Large intestine (tissue), 12 donors: Measurements from ENCODE around the gene TASP1. TPM values are rescaled to one million over a fixed set of nuclear protein-coding genes. Genes with fewer than 3 reads are reported as not detected.

Experiments
- DNase-seq, 2 donors: peaks; one replicate each; pipeline versions ENCODE4 v3.0.0 to v3.0.0-alpha.2; 2013
- H3K27ac ChIP-seq: one replicate; pipeline ENCODE4 v1.5.1; 2013; ENCODE audit warnings: low read length
- H3K27me3 ChIP-seq: 2 replicates; pipeline ENCODE4 v1.6.1; 2013; ENCODE audit warnings: low read length; ENCODE audit not compliant: control insufficient read depth, insufficient read depth
- H3K36me3 ChIP-seq: 2 replicates; pipeline ENCODE4 v1.6.1; 2013; ENCODE audit warnings: low read length; ENCODE audit not compliant: control insufficient read depth, insufficient read depth
- H3K4me1 ChIP-seq: one replicate; pipeline ENCODE4 v1.6.1; 2013; ENCODE audit warnings: low read length; ENCODE audit not compliant: control insufficient read depth, insufficient read depth
- H3K4me3 ChIP-seq: one replicate; pipeline ENCODE4 v1.5.1; 2013; ENCODE audit warnings: low read length
- H3K9me3 ChIP-seq: one replicate; pipeline ENCODE4 v1.6.1; 2013; ENCODE audit warnings: mild to moderate bottlenecking, low read depth, low read length, moderate library complexity; ENCODE audit not compliant: control insufficient read depth
- WGBS: methylation state at CpG from one replicate; pipeline ENCODE4 v1.1.5; 2013; ENCODE audit warnings: low lambda C conversion rate; ENCODE audit not compliant: insufficient coverage; 5-methylcytosine and 5-hydroxymethylcytosine counted together
- long read RNA-seq, 11 donors: transcript quantifications; one replicate each; lab custom pipeline, GENCODE V29; 2026
- polyA plus RNA-seq: library from polyadenylated mRNA; unstranded; fragments of 120-200 nt; gene quantifications from one replicate; pipeline ENCODE4 v1.2.1, GENCODE V29; 2013

The TASP1 gene
- polyA plus RNA-seq, result 12.8 TPM
- long read RNA-seq, donor 1, result 0 reads
- long read RNA-seq, donor 2, partial matches to known transcripts, result 0 of 1 reads
- long read RNA-seq, donor 2, other reads (novel, unspliced or antisense), result 0 of 1 reads
- long read RNA-seq, donor 3, partial matches to known transcripts, result 0 of 1 reads
- long read RNA-seq, donor 3, other reads (novel, unspliced or antisense), result 0 of 1 reads
- long read RNA-seq, donor 4, result 0 reads
- long read RNA-seq, donor 5, partial matches to known transcripts, result 0 of 1 reads
- long read RNA-seq, donor 5, other reads (novel, unspliced or antisense), result 0 of 1 reads
- long read RNA-seq, donor 6, partial matches to known transcripts, result 0 of 1 reads
- long read RNA-seq, donor 6, other reads (novel, unspliced or antisense), result 0 of 1 reads
- long read RNA-seq, donor 7, result 0 reads
- long read RNA-seq, donor 8, partial matches to known transcripts, result 0 of 2 reads
- long read RNA-seq, donor 8, other reads (novel, unspliced or antisense), result 0 of 2 reads
- long read RNA-seq, donor 9, transcript TASP1-201 (14 exons, 2,352 nt), result major isoform, 5 of 6 reads
- long read RNA-seq, donor 9, partial matches to known transcripts, result 0 of 6 reads
- long read RNA-seq, donor 9, other reads (novel, unspliced or antisense), result 0 of 6 reads
- long read RNA-seq, donor 10, partial matches to known transcripts, result 0 of 2 reads
- long read RNA-seq, donor 10, other reads (novel, unspliced or antisense), result 0 of 2 reads
- long read RNA-seq, donor 11, result 0 reads

DNA sequence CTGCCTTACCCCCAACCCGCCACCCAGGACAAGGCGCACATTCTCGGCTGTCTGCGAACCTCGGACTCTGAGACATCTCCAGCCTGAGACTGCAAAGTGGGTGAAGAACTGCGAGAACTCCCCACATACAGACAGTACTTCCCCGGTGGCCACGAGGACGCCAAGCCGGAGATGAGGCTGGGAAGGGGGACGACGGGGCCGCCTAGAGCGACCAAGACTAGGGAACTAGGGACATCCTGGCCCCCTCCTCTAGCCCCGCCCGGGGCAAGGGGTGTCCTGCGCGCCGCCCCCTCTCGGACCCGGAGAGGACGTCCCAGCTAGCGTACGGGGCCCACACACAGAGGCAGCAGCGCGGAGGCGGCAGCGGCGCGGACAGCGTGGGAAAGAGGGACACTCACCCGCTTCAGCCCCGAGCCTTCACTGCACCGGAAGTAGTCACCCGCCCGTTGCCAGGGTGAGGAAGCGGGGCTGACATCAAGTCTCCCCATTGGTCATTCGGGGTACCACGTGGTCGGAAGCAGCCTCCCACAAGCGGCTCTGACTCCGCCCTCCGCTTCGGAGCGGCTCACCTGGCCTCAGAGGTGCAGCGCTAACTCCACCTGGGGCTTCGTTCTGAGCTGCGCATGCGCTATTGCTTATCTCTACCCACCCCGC lies at the start of gene TASP1:
TASP1 (minus strand) TSS at position 437 of the 654 bp plus-strand sequence. CDS start 8,854 bp downstream, outside the sequence.
- Histone ChIP-seq H3K9me3 (no peaks in the 10 kb centered on the region), H3K36me3 (no peaks in the 10 kb centered on the region), H3K27ac (peak within 1 kb of the TSS; percentile 85), H3K4me1 (no peaks in the 10 kb centered on the region), H3K4me3 (peak within 1 kb of the TSS; percentile 94), H3K27me3 (peaks cover 9% of the 10 kb centered on the region)
- DNase-seq, result peak; percentile 98 to 99
- WGBS, result no CpG with 5 or more reads among the region's 50 CpGs

- H3K4me3 ChIP-seq, result no peak overlapping the region
- no peak overlapping the region for H3K27ac ChIP-seq
- H3K4me1 ChIP-seq, result no peaks in the 10 kb centered on the region
- no peaks in the 10 kb centered on the region for H3K9me3 ChIP-seq
- 100% methylated on average over 1 of the region's 3 CpGs for WGBS
- no peaks in the 10 kb centered on the region for H3K36me3 ChIP-seq
- no peak for DNase-seq
- peaks cover 2% of the 10 kb centered on the region for H3K27me3 ChIP-seq
Measured at GRCh38 chr20:13687815-13688214, 49.1 kb upstream of the TASP1 start.

- Histone ChIP-seq H3K9me3 (peaks cover 2% of the 10 kb centered on the region), H3K36me3 (no peaks in the 10 kb centered on the region), H3K4me1 (no peaks in the 10 kb centered on the region), H3K4me3 (no peak overlapping the region), H3K27ac (no peak overlapping the region), H3K27me3 (peaks cover 2% of the 10 kb centered on the region)
- DNase-seq, result no peak
- WGBS, result 100% methylated on average over 2 of the region's 2 CpGs
Measured at GRCh38 chr20:13685623-13686022, 46.9 kb upstream of the TASP1 start.

GRCh38 chr20:13684566-13685222 lies 46.0 kb upstream of the TASP1 start:
- Histone ChIP-seq H3K9me3 (peaks cover 3% of the 10 kb centered on the region), H3K4me1 (no peaks in the 10 kb centered on the region), H3K4me3 (no peak overlapping the region), H3K27ac (no peak overlapping the region), H3K36me3 (no peaks in the 10 kb centered on the region), H3K27me3 (peaks cover 2% of the 10 kb centered on the region)
- WGBS, result no CpG with 5 or more reads among the region's 5 CpGs
- DNase-seq, result no peak

DNA sequence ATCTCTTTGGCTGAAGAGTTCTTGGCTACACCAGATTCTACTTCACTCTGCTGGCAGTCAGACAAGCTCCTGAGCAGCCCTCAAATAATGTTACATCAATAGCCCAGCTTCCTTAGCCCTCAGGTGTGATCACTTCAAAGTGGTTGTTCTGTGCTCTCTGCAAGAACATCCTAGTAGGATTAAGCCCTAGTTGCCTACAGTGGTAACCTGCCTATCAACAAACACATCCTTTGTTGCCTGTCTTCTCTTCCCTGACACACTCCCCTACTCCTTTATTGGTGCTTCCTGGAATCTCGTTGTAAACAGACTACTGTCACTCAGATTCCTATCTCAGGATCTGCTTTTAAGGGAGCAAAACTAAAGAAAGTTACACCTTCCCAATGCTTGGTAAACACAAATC lies 45.1 kb upstream of the TASP1 start:
- H3K36me3 ChIP-seq, result no peaks in the 10 kb centered on the region
- DNase-seq, result no peak
- no CpG with 5 or more reads among the region's 1 CpG for WGBS
- H3K27me3 ChIP-seq, result peaks cover 2% of the 10 kb centered on the region
- peaks cover 3% of the 10 kb centered on the region for H3K9me3 ChIP-seq
- no peak overlapping the region for H3K27ac ChIP-seq
- H3K4me1 ChIP-seq, result no peaks in the 10 kb centered on the region
- no peak overlapping the region for H3K4me3 ChIP-seq

DNA sequence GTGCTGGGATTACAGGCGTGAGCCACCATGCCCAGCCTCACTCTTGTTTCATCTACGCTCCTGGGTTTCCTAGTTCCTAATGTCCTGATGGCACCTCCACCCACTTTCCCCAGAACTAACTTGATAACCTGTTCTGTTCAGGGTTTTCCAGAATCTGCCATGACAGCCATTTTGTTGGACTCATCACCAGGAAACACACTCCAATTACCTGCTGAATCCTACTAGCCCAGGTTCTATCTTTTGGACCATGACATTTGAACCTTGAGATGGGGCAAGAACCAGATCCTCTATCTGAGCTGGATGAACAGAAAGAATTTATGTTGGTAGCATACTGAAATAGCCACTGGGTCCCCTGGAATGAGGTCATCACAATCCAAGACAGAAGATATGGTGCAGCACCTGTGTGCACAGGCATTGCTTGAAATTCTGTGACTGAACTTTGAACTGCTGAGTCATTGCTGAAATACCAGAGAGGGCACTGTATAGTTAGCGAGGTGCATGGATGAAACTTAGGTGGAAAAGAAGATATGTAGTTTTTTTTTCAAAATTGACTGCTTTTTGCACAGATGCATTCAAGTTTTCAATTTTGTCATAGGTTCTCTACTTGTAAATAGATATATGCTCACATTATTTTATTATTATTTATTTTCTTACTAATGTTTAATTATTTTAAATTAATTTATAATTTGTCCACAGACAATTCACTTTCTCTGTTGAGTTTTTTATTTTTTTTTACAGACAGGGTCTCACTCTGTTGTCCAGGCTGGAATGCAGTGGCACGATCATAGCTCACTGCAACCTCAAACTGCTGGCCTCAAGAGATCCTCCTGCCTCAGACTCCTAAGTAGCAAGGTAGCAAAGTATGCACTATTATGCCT lies 42.8 kb upstream of the TASP1 start:
- DNase-seq, result peak; percentile 74 to 82
- Histone ChIP-seq H3K9me3 (peaks cover 3% of the 10 kb centered on the region), H3K27me3 (peaks cover 2% of the 10 kb centered on the region), H3K4me1 (no peaks in the 10 kb centered on the region), H3K36me3 (no peaks in the 10 kb centered on the region), H3K4me3 (no peak overlapping the region), H3K27ac (no peak overlapping the region)
- no CpG with 5 or more reads among the region's 4 CpGs for whole genome bisulfite sequencing

- no peaks in the 10 kb centered on the region for H3K36me3 ChIP-seq
- H3K27ac ChIP-seq, result no peak overlapping the region
- H3K27me3 ChIP-seq, result no peaks in the 10 kb centered on the region
- no peak for DNase-seq
- H3K4me3 ChIP-seq, result no peak overlapping the region
- H3K9me3 ChIP-seq, result peaks cover 3% of the 10 kb centered on the region
- WGBS, result 86% methylated on average over 1 of the region's 1 CpG
- H3K4me1 ChIP-seq, result no peaks in the 10 kb centered on the region
Measured at GRCh38 chr20:13678944-13679343, 40.2 kb upstream of the TASP1 start.

GRCh38 chr20:13677241-13677640 lies 38.5 kb upstream of the TASP1 start:
- Histone ChIP-seq H3K27ac (no peak overlapping the region), H3K4me3 (no peak overlapping the region), H3K27me3 (no peaks in the 10 kb centered on the region), H3K9me3 (peaks cover 3% of the 10 kb centered on the region), H3K4me1 (no peaks in the 10 kb centered on the region), H3K36me3 (no peaks in the 10 kb centered on the region)
- WGBS, result 75% methylated on average over 4 of the region's 4 CpGs
- DNase-seq, result no peak

GRCh38 chr20:13676682-13677081 lies 38.0 kb upstream of the TASP1 start:
- H3K4me3 ChIP-seq, result no peak overlapping the region
- H3K9me3 ChIP-seq, result peaks cover 3% of the 10 kb centered on the region
- no peaks in the 10 kb centered on the region for H3K4me1 ChIP-seq
- H3K27me3 ChIP-seq, result no peaks in the 10 kb centered on the region
- H3K36me3 ChIP-seq, result no peaks in the 10 kb centered on the region
- WGBS, result no CpG with 5 or more reads among the region's 3 CpGs
- no peak for DNase-seq
- no peak overlapping the region for H3K27ac ChIP-seq
